H9 (cell line): ENCODE data around the gene SP3. TPM values are rescaled to one million over a fixed set of nuclear protein-coding genes. Genes with fewer than 3 reads are reported as not detected.

Source experiments
- DNase-seq: peaks from one replicate; pipeline ENCODE4 v3.0.0-alpha.2; 2017
- H2AFZ ChIP-seq: one replicate; pipeline ENCODE4 v1.6.1; 2013; ENCODE audit warnings: mild to moderate bottlenecking, low read length, control low read depth, moderate library complexity
- H2AK5ac ChIP-seq: 2 replicates; pipeline ENCODE4 v1.6.1; 2013; ENCODE audit warnings: low read length, control low read depth, mixed read lengths; ENCODE audit not compliant: insufficient read length
- H2BK120ac ChIP-seq: one replicate; pipeline ENCODE4 v1.6.1; 2013; ENCODE audit warnings: low read depth, mild to moderate bottlenecking, low read length, control low read depth, inconsistent platforms; ENCODE audit not compliant: poor library complexity, severe bottlenecking
- H2BK12ac ChIP-seq: 2 replicates; pipeline ENCODE4 v1.6.1; 2013; ENCODE audit warnings: low read length, control low read depth, mixed read lengths, low read depth; ENCODE audit not compliant: insufficient read length
- H2BK15ac ChIP-seq: 2 replicates; pipeline ENCODE4 v1.6.1; 2013; ENCODE audit warnings: low read depth, low read length, control low read depth
- H2BK20ac ChIP-seq: one replicate; pipeline ENCODE4 v1.6.1; 2013; ENCODE audit warnings: low read depth, mild to moderate bottlenecking, low read length, control low read depth, inconsistent platforms; ENCODE audit not compliant: poor library complexity, severe bottlenecking
- H2BK5ac ChIP-seq: 2 replicates; pipeline ENCODE4 v1.6.1; 2013; ENCODE audit warnings: low read length, control low read depth, mixed read lengths; ENCODE audit not compliant: insufficient read length
- H3K14ac ChIP-seq: 2 replicates; pipeline ENCODE4 v1.6.1; 2013; ENCODE audit warnings: low read length, control low read depth; ENCODE audit not compliant: insufficient read depth
- H3K18ac ChIP-seq: 2 replicates; pipeline ENCODE4 v1.6.1; 2013; ENCODE audit warnings: low read depth, mild to moderate bottlenecking, mixed read lengths, low read length, control low read depth; ENCODE audit not compliant: insufficient read length
- H3K23ac ChIP-seq: 2 replicates; pipeline ENCODE4 v1.6.1; 2013; ENCODE audit warnings: low read length, control low read depth, mixed read lengths, low read depth; ENCODE audit not compliant: insufficient read length
- H3K23me2 ChIP-seq: 2 replicates; pipeline ENCODE4 v1.6.1; 2013; ENCODE audit warnings: low read depth, mild to moderate bottlenecking, mixed read lengths, low read length, control low read depth; ENCODE audit not compliant: insufficient read length, poor library complexity, severe bottlenecking
- H3K27ac ChIP-seq: 2 replicates; pipeline ENCODE4 v1.5.1; 2013; ENCODE audit warnings: low read length, control low read depth, mixed read lengths, low read depth; ENCODE audit not compliant: insufficient read length
- H3K27me3 ChIP-seq: 2 replicates; pipeline ENCODE4 v1.6.1; 2013; ENCODE audit warnings: low read length, control low read depth, inconsistent platforms; ENCODE audit not compliant: insufficient read depth
- H3K4ac ChIP-seq: 2 replicates; pipeline ENCODE4 v1.6.1; 2013; ENCODE audit warnings: low read depth, mild to moderate bottlenecking, control low read depth, inconsistent platforms, low read length, moderate library complexity
- H3K4me1 ChIP-seq: 2 replicates; pipeline ENCODE4 v1.6.1; 2013; ENCODE audit warnings: low read length, control low read depth, inconsistent platforms; ENCODE audit not compliant: insufficient read depth
- H3K4me2 ChIP-seq: 2 replicates; pipeline ENCODE4 v1.6.1; 2013; ENCODE audit warnings: low read length, control low read depth, mixed read lengths; ENCODE audit not compliant: insufficient read length, insufficient read depth
- H3K56ac ChIP-seq: 2 replicates; pipeline ENCODE4 v1.6.1; 2013; ENCODE audit warnings: low read depth, mild to moderate bottlenecking, mixed read lengths, low read length, control low read depth; ENCODE audit not compliant: insufficient read length
- H3K79me1 ChIP-seq: 2 replicates; pipeline ENCODE4 v1.6.1; 2013; ENCODE audit warnings: low read depth, mild to moderate bottlenecking, moderate library complexity, low read length, control low read depth, inconsistent platforms; ENCODE audit not compliant: insufficient read depth, poor library complexity, severe bottlenecking
- H3K79me2 ChIP-seq: 2 replicates; pipeline ENCODE4 v1.6.1; 2013; ENCODE audit warnings: low read length, control low read depth, inconsistent platforms; ENCODE audit not compliant: insufficient read depth
- H3K9ac ChIP-seq: 2 replicates; pipeline ENCODE4 v1.6.1; 2013; ENCODE audit warnings: low read length, control low read depth, mixed read lengths; ENCODE audit not compliant: insufficient read length; ENCODE audit errors: extremely low read depth
- H3K9me3 ChIP-seq: one replicate; pipeline ENCODE4 v1.6.1; 2013; ENCODE audit warnings: low read depth, low read length, inconsistent platforms; ENCODE audit not compliant: control insufficient read depth
- H3T11ph ChIP-seq: one replicate; pipeline ENCODE4 v1.6.1; 2013; ENCODE audit warnings: mild to moderate bottlenecking, low read length, control low read depth, inconsistent platforms
- H4K20me1 ChIP-seq: one replicate; pipeline ENCODE4 v1.6.1; 2013; ENCODE audit not compliant: control insufficient read depth, insufficient read length, insufficient read depth
- H4K5ac ChIP-seq: 2 replicates; pipeline ENCODE4 v1.6.1; 2013; ENCODE audit warnings: low read depth, mild to moderate bottlenecking, mixed read lengths, low read length, control low read depth; ENCODE audit not compliant: insufficient read length
- H4K8ac ChIP-seq: replicated peaks from 2 replicates; pipeline ENCODE4 v1.6.1; 2013; ENCODE audit warnings: low read length, control low read depth, mixed read lengths, low read depth; ENCODE audit not compliant: insufficient read length
- H4K91ac ChIP-seq: 2 replicates; pipeline ENCODE4 v1.6.1; 2013; ENCODE audit warnings: low read depth, mild to moderate bottlenecking, moderate library complexity, mixed read lengths, low read length, control low read depth; ENCODE audit not compliant: insufficient read length
- H3K27ac Mint-ChIP-seq, 3 experiments: 2 replicates in 2 of 3; 3 replicates in 1 of 3; pipeline ENCODE4 v1.8.0; 2020 to 2021; ENCODE audit warnings: mixed read lengths in 3 of 3, mild to moderate bottlenecking in 1 of 3, moderate library complexity in 1 of 3
- H3K27me3 Mint-ChIP-seq: 2 replicates; pipeline ENCODE4 v1.8.0; 2021; ENCODE audit warnings: low read depth, mild to moderate bottlenecking, moderate library complexity, mixed read lengths
- H3K36me3 Mint-ChIP-seq, 3 experiments: 2 replicates in 2 of 3; 3 replicates in 1 of 3; pipeline ENCODE4 v1.8.0; 2020 to 2021; ENCODE audit warnings: low read depth in 3 of 3, mixed read lengths in 3 of 3; ENCODE audit not compliant: insufficient read depth in 1 of 3
- H3K4me1 Mint-ChIP-seq, 2 experiments: 2 replicates each; pipeline ENCODE4 v1.8.0; 2020; ENCODE audit warnings: mixed read lengths in 2 of 2
- H3K4me3 Mint-ChIP-seq, 2 experiments: 2 replicates in 1 of 2; 3 replicates in 1 of 2; pipeline ENCODE4 v1.8.0; 2020 to 2021; ENCODE audit warnings: mild to moderate bottlenecking in 2 of 2, mixed read lengths in 2 of 2, moderate library complexity in 1 of 2
- H3K9me3 Mint-ChIP-seq, 2 experiments: 2 replicates in 1 of 2; 3 replicates in 1 of 2; pipeline ENCODE4 v1.8.0; 2020; ENCODE audit warnings: mild to moderate bottlenecking in 2 of 2, mixed read lengths in 2 of 2, moderate library complexity in 1 of 2
- WGBS: extraction: QIAGEN DNeasy Blood & Tissue Kit; methylation state at CpG from one replicate; pipeline ENCODE4 v1.1.7; 2013; ENCODE audit warnings: missing lambda C conversion rate, low lambda C conversion rate, mixed read lengths; ENCODE audit not compliant: insufficient read length; ENCODE audit errors: extremely low coverage; 5-methylcytosine and 5-hydroxymethylcytosine counted together
- total RNA-seq: library from RNA; stranded (reverse); gene quantifications from 2 replicates; pipeline ENCODE4 v1.2.1, GENCODE V29; 2021
- TF ChIP-seq, protein P1 (sequence below): fragments of 200-600 bp; sonication (generic); conservative IDR thresholded peaks from 3 replicates; pipeline ENCODE4 v1.8.0; 2021; ENCODE audit warnings: antibody characterized with exemption, mild to moderate bottlenecking

The SP3 gene
- total RNA-seq, 1 experiment from 2014 or later = 86.3 TPM

DNA sequence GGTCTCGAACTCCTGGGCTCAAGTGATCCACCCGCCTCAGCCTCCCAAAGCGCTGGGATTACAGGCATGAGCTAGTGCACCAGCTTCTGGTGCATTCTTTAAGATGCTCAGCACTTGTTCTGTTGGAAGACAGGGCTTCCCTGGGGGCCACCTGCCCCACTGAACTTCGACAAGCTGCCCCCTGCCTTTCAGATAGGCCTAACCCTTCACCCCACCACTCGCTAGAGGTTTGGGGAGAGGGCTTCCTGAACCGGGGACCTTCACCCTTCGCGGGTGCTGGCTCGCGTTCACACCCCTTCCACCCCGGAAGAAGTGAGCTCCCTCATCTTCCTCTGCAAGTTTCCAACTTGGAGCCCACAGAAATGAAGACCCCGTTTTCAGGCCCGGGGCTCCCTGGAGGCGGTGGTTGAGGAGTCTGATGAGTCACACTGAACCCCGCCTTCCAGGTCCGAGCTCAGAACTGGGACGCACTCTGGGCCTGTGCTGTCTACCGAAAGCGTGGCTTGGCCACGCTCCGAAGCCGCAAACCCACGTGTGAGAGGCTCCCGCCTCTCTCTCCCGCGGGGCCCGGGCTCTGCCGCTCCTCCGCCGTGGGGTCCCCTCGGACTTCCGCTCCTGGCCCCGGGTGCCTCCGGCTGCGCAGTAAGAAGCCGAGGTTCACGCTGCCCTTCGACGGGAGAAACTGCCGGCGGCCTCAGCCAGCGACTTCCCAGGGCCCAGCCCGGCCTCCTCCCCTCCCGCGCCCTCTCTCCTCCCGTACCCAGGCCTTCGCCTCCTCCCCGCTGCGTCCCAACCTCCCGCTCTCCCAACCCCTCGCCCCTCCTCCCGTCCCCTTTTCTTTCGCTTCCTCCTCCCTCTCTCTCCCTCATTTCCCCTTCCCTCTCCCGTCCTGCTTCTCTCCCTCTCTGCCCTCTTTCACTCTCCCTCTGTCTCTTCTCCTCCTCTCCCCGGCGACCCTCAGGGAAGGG, 47.5 kb upstream of the SP3 start:
- Histone ChIP-seq H4K5ac (no peak overlapping the region), H3T11ph (no peak overlapping the region), H2AFZ (peak overlapping the region; percentile 23), H3K79me2 (no peaks in the 10 kb centered on the region), H2BK15ac (peak overlapping the region; percentile 40; the same call in 1 of the 2 replicates), H3K18ac (peak overlapping the region; percentile 92), H4K8ac (no peak overlapping the region), H3K27ac (no peak overlapping the region), H3K9ac (peak overlapping the region; percentile 35), H2BK120ac (no peak overlapping the region), H3K4me1 (peaks cover 7% of the 10 kb centered on the region; the same call in 1 of the 2 replicates), H2BK20ac (no peak overlapping the region), H3K4ac (peak overlapping the region; percentile 31), H3K4me2 (peak overlapping the region; percentile 86), H2BK12ac (peak overlapping the region; percentile 59), H4K91ac (peak overlapping the region; percentile 48), H3K14ac (peak overlapping the region; percentile 14), H3K23me2 (peaks cover 7% of the 10 kb centered on the region), H3K56ac (no peak overlapping the region), H3K9me3 (no peaks in the 10 kb centered on the region), H3K79me1 (no peaks in the 10 kb centered on the region), H2AK5ac (no peak overlapping the region), H3K23ac (no peak overlapping the region), H3K27me3 (no peaks in the 10 kb centered on the region), H2BK5ac (no peak overlapping the region), H4K20me1 (no peaks in the 10 kb centered on the region)
- Mint-ChIP-seq H3K36me3 (no peaks in the 10 kb centered on the region; a peak in 1 of 7 replicates), H3K9me3 (no peaks in the 10 kb centered on the region), H3K4me3 (peak overlapping the region; percentile 66 to 69; a peak in 4 of 5 replicates), H3K27ac (peak overlapping the region in 2 of 3 experiments; percentile 65 to 83; a peak in 2 of 7 replicates), H3K4me1 (peaks cover 28 to 35% of the 10 kb centered on the region in 2 experiments), H3K27me3 (peaks cover 12% of the 10 kb centered on the region)
- DNase-seq = peak; percentile 83
- WGBS = no CpG with 5 or more reads among the region's 56 CpGs
- TF ChIP-seq, protein P1, sequence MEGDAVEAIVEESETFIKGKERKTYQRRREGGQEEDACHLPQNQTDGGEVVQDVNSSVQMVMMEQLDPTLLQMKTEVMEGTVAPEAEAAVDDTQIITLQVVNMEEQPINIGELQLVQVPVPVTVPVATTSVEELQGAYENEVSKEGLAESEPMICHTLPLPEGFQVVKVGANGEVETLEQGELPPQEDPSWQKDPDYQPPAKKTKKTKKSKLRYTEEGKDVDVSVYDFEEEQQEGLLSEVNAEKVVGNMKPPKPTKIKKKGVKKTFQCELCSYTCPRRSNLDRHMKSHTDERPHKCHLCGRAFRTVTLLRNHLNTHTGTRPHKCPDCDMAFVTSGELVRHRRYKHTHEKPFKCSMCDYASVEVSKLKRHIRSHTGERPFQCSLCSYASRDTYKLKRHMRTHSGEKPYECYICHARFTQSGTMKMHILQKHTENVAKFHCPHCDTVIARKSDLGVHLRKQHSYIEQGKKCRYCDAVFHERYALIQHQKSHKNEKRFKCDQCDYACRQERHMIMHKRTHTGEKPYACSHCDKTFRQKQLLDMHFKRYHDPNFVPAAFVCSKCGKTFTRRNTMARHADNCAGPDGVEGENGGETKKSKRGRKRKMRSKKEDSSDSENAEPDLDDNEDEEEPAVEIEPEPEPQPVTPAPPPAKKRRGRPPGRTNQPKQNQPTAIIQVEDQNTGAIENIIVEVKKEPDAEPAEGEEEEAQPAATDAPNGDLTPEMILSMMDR = no peak
